RWPE2 (cell line): ENCODE results near the gene RAE1.

Experiments
- ATAC-seq: fragments of 200-7000 bp; cut with Tn5 transposase; 3 replicates; pipeline ENCODE4 v1.9.1; 2021; ENCODE audit warnings: low read depth
- DNase-seq: peaks from one replicate; pipeline ENCODE4 v3.0.0-alpha.2; 2020; ENCODE audit warnings: low spot score
- H3K27ac ChIP-seq: fragments of 450-650 bp; 2 replicates; pipeline ENCODE4 v1.5.1; 2017; ENCODE audit warnings: mild to moderate bottlenecking; ENCODE audit not compliant: poor library complexity, severe bottlenecking
- H3K27me3 ChIP-seq: fragments of 250-450 bp; sonication (Bioruptor Pico); 2 replicates; pipeline ENCODE4 v1.5.1; 2021; ENCODE audit warnings: mild to moderate bottlenecking, moderate library complexity; ENCODE audit not compliant: insufficient read depth, poor library complexity, severe bottlenecking
- H3K36me3 ChIP-seq: fragments of 250-450 bp; sonication (Bioruptor Pico); 2 replicates; pipeline ENCODE4 v1.5.1; 2020; ENCODE audit warnings: low read depth, mild to moderate bottlenecking, moderate library complexity
- H3K4me1 ChIP-seq: fragments of 250-450 bp; sonication (Bioruptor Pico); 2 replicates; pipeline ENCODE4 v1.5.1; 2021; ENCODE audit warnings: mild to moderate bottlenecking, moderate library complexity; ENCODE audit not compliant: insufficient read depth, poor library complexity, severe bottlenecking
- H3K4me3 ChIP-seq: fragments of 250-450 bp; sonication (Bioruptor Pico); 2 replicates; pipeline ENCODE4 v1.5.1; 2021; ENCODE audit warnings: mild to moderate bottlenecking, moderate library complexity; ENCODE audit not compliant: severe bottlenecking
- H3K9me3 ChIP-seq: fragments of 250-450 bp; sonication (Bioruptor Pico); 2 replicates; pipeline ENCODE4 v1.5.1; 2021; ENCODE audit warnings: mild to moderate bottlenecking, moderate library complexity; ENCODE audit not compliant: severe bottlenecking
- CTCF ChIP-seq: fragments of 450-650 bp; IDR thresholded peaks from one replicate; pipeline ENCODE4 v1.5.1; 2017; ENCODE audit warnings: mild to moderate bottlenecking, moderate library complexity; ENCODE audit not compliant: poor library complexity, severe bottlenecking

RAE1 gene

GRCh38 chr20:57396984-57397692 is 46.1 kb downstream of the RAE1 start:
- ATAC-seq (no peak), DNase-seq (no peak)
- no peak overlapping the region for H3K4me3 ChIP-seq
- H3K36me3 ChIP-seq = peaks cover 15% of the 10 kb centered on the region
- H3K9me3 ChIP-seq = no peaks in the 10 kb centered on the region
- no peak for TF ChIP-seq CTCF
- H3K27ac ChIP-seq = no peak overlapping the region
- H3K4me1 ChIP-seq = peaks cover 9% of the 10 kb centered on the region
- H3K27me3 ChIP-seq = no peaks in the 10 kb centered on the region

- peaks cover 9% of the 10 kb centered on the region for H3K4me1 ChIP-seq
- TF ChIP-seq CTCF = no peak
- no peaks in the 10 kb centered on the region for H3K27me3 ChIP-seq
- H3K27ac ChIP-seq = no peak overlapping the region
- ATAC-seq = no peak
- peaks cover 15% of the 10 kb centered on the region for H3K36me3 ChIP-seq
- no peak overlapping the region for H3K4me3 ChIP-seq
- DNase-seq = no peak
- H3K9me3 ChIP-seq = no peaks in the 10 kb centered on the region
Observed at GRCh38 chr20:57397693-57398108, 46.6 kb downstream of the RAE1 start.

GRCh38 chr20:57398231-57398821 is 47.3 kb downstream of the RAE1 start:
- TF ChIP-seq CTCF = no peak
- Histone ChIP-seq H3K4me3 (no peak overlapping the region), H3K27ac (no peak overlapping the region), H3K4me1 (peaks cover 9% of the 10 kb centered on the region), H3K9me3 (no peaks in the 10 kb centered on the region), H3K27me3 (no peaks in the 10 kb centered on the region), H3K36me3 (peaks cover 15% of the 10 kb centered on the region)
- ATAC-seq (no peak), DNase-seq (no peak)

GRCh38 chr20:57398901-57399535 is 48.0 kb downstream of the RAE1 start:
- Histone ChIP-seq H3K36me3 (peaks cover 15% of the 10 kb centered on the region), H3K27ac (no peak overlapping the region), H3K9me3 (no peaks in the 10 kb centered on the region), H3K4me3 (no peak overlapping the region), H3K27me3 (no peaks in the 10 kb centered on the region), H3K4me1 (peaks cover 9% of the 10 kb centered on the region)
- no peak for TF ChIP-seq CTCF
- no peak for ATAC-seq
- no peak for DNase-seq
